HepG2 (cell line): ENCODE results near the gene LSM2. TPM values are rescaled to one million over a fixed set of nuclear protein-coding genes. Genes with fewer than 3 reads are reported as not detected.

Experiments
- ATF3 ChIP-seq: sonication (generic); formaldehyde crosslinking; IDR thresholded peaks from 2 replicates; pipeline ENCODE4 v1.4.0; 2020; ENCODE audit warnings: missing genetic modification reagents
- ATF5 ChIP-seq: sonication (generic); formaldehyde crosslinking; IDR thresholded peaks from 2 replicates; pipeline ENCODE4 v1.4.0; 2020; ENCODE audit warnings: mild to moderate bottlenecking, low read depth, missing genetic modification reagents
- ATM ChIP-seq: fragments of 450-650 bp; IDR thresholded peaks from 2 replicates; pipeline ENCODE4 v1.7.1; 2017; ENCODE audit warnings: mild to moderate bottlenecking, borderline replicate concordance
- FOXP1 ChIP-seq, 2 experiments: fragments of 450-650 bp in 1 of 2; IDR thresholded peaks; 2 replicates each; pipeline ENCODE4 v1.6.1; 2017 to 2018; ENCODE audit warnings: antibody characterized with exemption in 1 of 2
- HMGXB3 ChIP-seq: sonication (generic); formaldehyde crosslinking; IDR thresholded peaks from 2 replicates; pipeline ENCODE4 v1.4.0; 2020; ENCODE audit warnings: missing genetic modification reagents, borderline replicate concordance
- HOXD1 ChIP-seq: sonication (generic); formaldehyde crosslinking; IDR thresholded peaks from 2 replicates; pipeline ENCODE4 v1.5.0; 2020; ENCODE audit warnings: missing genetic modification reagents
- MYNN ChIP-seq: sonication (generic); formaldehyde crosslinking; IDR thresholded peaks from 2 replicates; pipeline ENCODE4 v1.4.0; 2020; ENCODE audit warnings: mild to moderate bottlenecking, low read depth, missing genetic modification reagents
- TBX3 ChIP-seq: fragments of 450-650 bp; IDR thresholded peaks from 2 replicates; pipeline ENCODE4 v1.6.1; 2017; ENCODE audit warnings: antibody characterized with exemption, mild to moderate bottlenecking, inconsistent platforms, borderline replicate concordance
- U2AF1 ChIP-seq: fragments of 200-400 bp; formaldehyde crosslinking; optimal IDR thresholded peaks from 2 replicates; pipeline ENCODE3; 2017; ENCODE audit warnings: mild to moderate bottlenecking, low read depth, low read length
- U2AF2 ChIP-seq: fragments of 200-400 bp; formaldehyde crosslinking; IDR thresholded peaks from 2 replicates; pipeline ENCODE4 v1.6.1; 2017; ENCODE audit warnings: low read depth, mild to moderate bottlenecking, low read length
- ZFYVE20 ChIP-seq: sonication (generic); formaldehyde crosslinking; IDR thresholded peaks from 2 replicates; pipeline ENCODE4 v1.8.0; 2023; ENCODE audit warnings: low read depth, mild to moderate bottlenecking, moderate library complexity, missing genetic modification reagents, borderline replicate concordance
- ZNF260 ChIP-seq: sonication (generic); formaldehyde crosslinking; IDR thresholded peaks from 2 replicates; pipeline ENCODE4 v1.4.0; 2020; ENCODE audit warnings: missing genetic modification reagents, low read depth, mild to moderate bottlenecking, borderline replicate concordance
- ZNF512 ChIP-seq: sonication (generic); formaldehyde crosslinking; IDR thresholded peaks from 2 replicates; pipeline ENCODE4 v1.4.0; 2020; ENCODE audit warnings: mild to moderate bottlenecking, missing genetic modification reagents
- ZNF556 ChIP-seq: sonication (generic); formaldehyde crosslinking; IDR thresholded peaks from 2 replicates; pipeline ENCODE4 v1.4.0; 2020; ENCODE audit warnings: mild to moderate bottlenecking, missing genetic modification reagents, borderline replicate concordance
- ZNF562 ChIP-seq: sonication (generic); formaldehyde crosslinking; IDR thresholded peaks from 2 replicates; pipeline ENCODE4 v1.8.0; 2022; ENCODE audit warnings: missing genetic modification reagents, borderline replicate concordance
- ZNF746 ChIP-seq: sonication (generic); formaldehyde crosslinking; IDR thresholded peaks from 2 replicates; pipeline ENCODE4 v1.8.0; 2022; ENCODE audit warnings: mild to moderate bottlenecking, missing genetic modification reagents
- ZNF792 ChIP-seq: IDR thresholded peaks from 2 replicates; pipeline ENCODE4 v1.6.1; 2016
- polyA plus RNA-seq, 8 experiments: library from polyadenylated mRNA; depleted of rRNA in 3 of 8; stranded (reverse) in 7 of 8; unstranded in 1 of 8; fragments of >200 nt; fragmentation: Illumina TruSeq in 4 of 8; extraction: Trizol in 4 of 8; gene quantifications; 2 replicates each; pipeline versions ENCODE4 v1.2.1 to v1.2.3, GENCODE V29; 2011 to 2016; ENCODE audit warnings: low read depth in 4 of 8, missing spikeins in 1 of 8, mixed read lengths in 1 of 8; ENCODE audit not compliant: insufficient read depth in 1 of 8
- total RNA-seq, 5 experiments: library from RNA; depleted of rRNA; stranded (reverse); fragments of >200 nt; fragmentation: Illumina TruSeq; extraction: Trizol; gene quantifications; 2 replicates each; pipeline ENCODE4 v1.2.3, GENCODE V29; 2016; ENCODE audit warnings: low read depth in 1 of 5

Gene LSM2
- total and polyA plus RNA-seq, 2 of the 13 experiments (the other 11 are each of a cell fraction or from before 2014, with no cell fraction given), result 69.4 to 90.5 TPM

GRCh38 chr6:31834367-31835250 lies 27.8 kb upstream of the LSM2 start (continued):
- TF ChIP-seq HMGXB3 (CRISPR knock-in tag), result peak; percentile 86
- no peak for TF ChIP-seq U2AF1
- 0 out of 2 replicates have a peak, but pooled peaks have one; percentile 34 for TF ChIP-seq TBX3
- peak; percentile 12; the same call in 1 of the 2 replicates for TF ChIP-seq U2AF2
- no peak; the same call in 1 of the 2 replicates for TF ChIP-seq MYNN (CRISPR knock-in tag)
- no peak for TF ChIP-seq ZNF562 (CRISPR knock-in tag)
- TF ChIP-seq ATM, result no peak
- TF ChIP-seq ZNF792 (CRISPR knock-in tag), result peak; percentile 90
- TF ChIP-seq ZFYVE20, result peak; percentile 86; the same call in 1 of the 2 replicates
- peak; percentile 54; the same call in 1 of the 2 replicates for TF ChIP-seq ZNF556 (CRISPR knock-in tag)
- TF ChIP-seq FOXP1 (IDR thresholded peaks at IDR 0.05), result 0 out of 2 replicates have a peak, but pooled peaks have one; percentile 28
- TF ChIP-seq FOXP1 (CRISPR knock-in tag; IDR thresholded peaks at IDR 0.05), result peak; percentile 22; the same call in 1 of the 2 replicates
- TF ChIP-seq ATF3, result peak; percentile 68
- peak; percentile 48; the same call in 1 of the 2 replicates for TF ChIP-seq HOXD1 (CRISPR knock-in tag)
- TF ChIP-seq ATF5, result peak; percentile 9; the same call in 1 of the 2 replicates
- TF ChIP-seq ZNF260 (CRISPR knock-in tag), result no peak
- no peak for TF ChIP-seq ZNF512 (CRISPR knock-in tag)
- no peak for TF ChIP-seq ZNF746
